ENCODE data around the gene LGALS9B.
"Not testable (repeated sequence)": the region's sequence is repeated elsewhere in the genome, so short reads cannot be mapped to it uniquely, and the experiment has no call there.

- TF ChIP-seq, protein P1, sequence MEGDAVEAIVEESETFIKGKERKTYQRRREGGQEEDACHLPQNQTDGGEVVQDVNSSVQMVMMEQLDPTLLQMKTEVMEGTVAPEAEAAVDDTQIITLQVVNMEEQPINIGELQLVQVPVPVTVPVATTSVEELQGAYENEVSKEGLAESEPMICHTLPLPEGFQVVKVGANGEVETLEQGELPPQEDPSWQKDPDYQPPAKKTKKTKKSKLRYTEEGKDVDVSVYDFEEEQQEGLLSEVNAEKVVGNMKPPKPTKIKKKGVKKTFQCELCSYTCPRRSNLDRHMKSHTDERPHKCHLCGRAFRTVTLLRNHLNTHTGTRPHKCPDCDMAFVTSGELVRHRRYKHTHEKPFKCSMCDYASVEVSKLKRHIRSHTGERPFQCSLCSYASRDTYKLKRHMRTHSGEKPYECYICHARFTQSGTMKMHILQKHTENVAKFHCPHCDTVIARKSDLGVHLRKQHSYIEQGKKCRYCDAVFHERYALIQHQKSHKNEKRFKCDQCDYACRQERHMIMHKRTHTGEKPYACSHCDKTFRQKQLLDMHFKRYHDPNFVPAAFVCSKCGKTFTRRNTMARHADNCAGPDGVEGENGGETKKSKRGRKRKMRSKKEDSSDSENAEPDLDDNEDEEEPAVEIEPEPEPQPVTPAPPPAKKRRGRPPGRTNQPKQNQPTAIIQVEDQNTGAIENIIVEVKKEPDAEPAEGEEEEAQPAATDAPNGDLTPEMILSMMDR (IDR thresholded peaks at IDR 0.05) = not testable (repeated sequence)
- TF ChIP-seq PBX3 (IDR thresholded peaks at IDR 0.05); REST (IDR thresholded peaks at IDR 0.05; ENCODE audit: low read depth, low read length); EZH2phosphoT487 (IDR thresholded peaks at IDR 0.05; ENCODE audit: borderline replicate concordance, low read depth); NRF1 (IDR thresholded peaks at IDR 0.05; ENCODE audit: low read depth, low read length); TAF1 (IDR thresholded peaks at IDR 0.05; ENCODE audit: borderline replicate concordance, low read depth, low read length); RCOR1 (IDR thresholded peaks at IDR 0.05; ENCODE audit: low read length); MAX (IDR thresholded peaks at IDR 0.05; ENCODE audit: low read depth); JUND (IDR thresholded peaks at IDR 0.05); RFX5 (IDR thresholded peaks at IDR 0.05; ENCODE audit: low read length); SIN3A (IDR thresholded peaks at IDR 0.05; ENCODE audit: borderline replicate concordance, low read depth, low read length); POLR2AphosphoS5 (IDR thresholded peaks at IDR 0.05; ENCODE audit: low read depth, low read length): not testable (repeated sequence)
- TF ChIP-seq, protein P2, sequence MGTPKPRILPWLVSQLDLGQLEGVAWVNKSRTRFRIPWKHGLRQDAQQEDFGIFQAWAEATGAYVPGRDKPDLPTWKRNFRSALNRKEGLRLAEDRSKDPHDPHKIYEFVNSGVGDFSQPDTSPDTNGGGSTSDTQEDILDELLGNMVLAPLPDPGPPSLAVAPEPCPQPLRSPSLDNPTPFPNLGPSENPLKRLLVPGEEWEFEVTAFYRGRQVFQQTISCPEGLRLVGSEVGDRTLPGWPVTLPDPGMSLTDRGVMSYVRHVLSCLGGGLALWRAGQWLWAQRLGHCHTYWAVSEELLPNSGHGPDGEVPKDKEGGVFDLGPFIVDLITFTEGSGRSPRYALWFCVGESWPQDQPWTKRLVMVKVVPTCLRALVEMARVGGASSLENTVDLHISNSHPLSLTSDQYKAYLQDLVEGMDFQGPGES (IDR thresholded peaks at IDR 0.05; ENCODE audit: low read depth, low read length) = not testable (repeated sequence)
These were observed 1.8 kb downstream of the LGALS9B start for GRCh38 chr17:20465535-20465934.
